H4 (cell line): Measurements from ENCODE around the gene SIRPG. TPM values are rescaled to one million over a fixed set of nuclear protein-coding genes. Genes with fewer than 3 reads are reported as not detected.
"Not testable (repeated sequence)": the region's sequence is repeated elsewhere in the genome, so short reads cannot be mapped to it uniquely, and the experiment has no call there.

ENCODE experiments used
- DNase-seq: peaks from one replicate; pipeline ENCODE4 v3.0.0-alpha.2; 2015; ENCODE audit warnings: low spot score
- total RNA-seq: library from RNA; depleted of rRNA; stranded (reverse); fragments of >200 nt; shearing (Covaris generic); gene quantifications from 2 replicates; pipeline ENCODE4 v1.2.3, GENCODE V29; 2014

SIRPG gene
- total RNA-seq, 1 experiment from 2014 or later = not detected

DNA sequence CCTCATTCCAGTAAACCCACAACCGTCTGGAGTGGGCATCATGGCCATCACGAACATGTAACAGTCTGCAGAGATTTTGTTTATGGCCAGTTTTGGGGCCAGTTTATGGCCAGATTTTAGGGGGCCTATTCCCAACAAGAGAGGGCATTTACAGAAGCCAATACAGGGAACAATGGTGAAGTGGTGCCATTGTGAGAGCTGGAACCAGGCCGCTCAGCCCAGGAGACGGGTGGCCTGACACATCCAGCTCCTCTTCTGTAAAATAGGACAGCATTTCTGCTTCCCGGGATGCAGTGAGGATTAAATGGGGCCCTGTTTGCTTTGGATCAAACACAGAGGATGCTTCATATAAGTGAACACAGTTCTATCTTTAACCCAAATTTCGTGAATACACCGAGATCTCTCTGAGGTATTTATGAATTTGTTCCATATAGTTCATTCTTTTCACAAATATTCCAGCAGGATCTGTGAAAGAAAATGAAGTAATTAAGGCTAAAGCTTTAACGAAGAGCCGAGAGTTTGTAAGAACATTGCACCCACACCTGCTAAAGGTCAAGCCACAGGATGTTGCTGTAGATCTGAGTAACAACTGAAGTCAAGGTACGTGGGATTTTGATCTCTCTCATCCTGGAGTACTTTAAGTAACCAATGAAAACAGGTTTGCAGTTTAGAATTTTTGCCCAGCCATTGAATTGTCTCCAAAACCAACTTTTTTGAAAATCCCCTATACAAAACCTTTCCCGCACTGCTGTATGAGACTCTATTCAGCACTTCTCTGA lies 14.5 kb upstream of the SIRPG start:
- DNase-seq = no peak

DNA sequence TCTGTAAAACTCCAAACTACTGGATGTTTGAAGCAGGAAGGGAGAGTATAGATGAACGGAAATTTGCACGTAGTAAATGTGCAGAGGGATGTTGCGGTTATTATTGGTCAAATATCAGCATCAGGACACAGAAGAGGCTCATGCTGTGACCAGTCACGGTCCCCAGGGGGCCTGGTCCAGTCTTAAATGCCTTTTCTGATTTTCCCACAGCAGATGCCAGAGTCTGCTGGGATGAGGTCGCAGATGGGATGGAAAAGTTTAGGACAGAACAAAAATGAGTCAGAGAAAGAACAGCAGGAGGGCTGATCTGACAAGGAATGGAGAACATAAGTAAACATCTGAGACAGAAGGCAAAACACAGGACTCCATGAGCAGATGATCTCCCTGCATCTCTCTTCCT lies 11.7 kb upstream of the SIRPG start:
- DNase-seq = no peak

DNA sequence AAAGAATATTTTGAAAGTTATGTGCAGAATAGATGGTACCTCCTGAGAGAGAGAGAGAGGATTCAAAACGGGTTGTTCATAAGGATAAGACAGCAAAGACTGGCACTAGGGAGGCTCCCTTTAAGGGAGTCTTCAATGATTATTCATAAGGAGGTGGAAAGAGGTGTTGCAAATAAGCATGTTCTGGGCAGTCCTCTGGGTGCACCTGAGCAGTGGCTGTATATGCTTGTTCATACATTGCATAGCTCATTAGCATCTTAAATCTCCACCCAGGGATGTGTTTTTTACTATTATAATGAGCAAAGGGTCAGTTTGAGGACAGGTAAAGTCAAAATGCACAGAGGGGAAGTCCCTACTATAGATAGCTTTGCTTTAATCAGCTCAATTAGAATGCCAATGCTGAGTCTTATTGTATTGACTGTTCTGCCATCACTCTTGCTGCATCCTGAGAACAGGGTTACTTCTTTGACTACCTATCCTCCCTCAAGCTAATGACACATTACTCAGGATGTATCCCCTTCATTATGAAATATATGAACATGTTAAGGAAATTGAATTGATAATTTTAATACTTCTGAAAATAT lies 10.0 kb upstream of the SIRPG start:
- DNase-seq = no peak

DNA sequence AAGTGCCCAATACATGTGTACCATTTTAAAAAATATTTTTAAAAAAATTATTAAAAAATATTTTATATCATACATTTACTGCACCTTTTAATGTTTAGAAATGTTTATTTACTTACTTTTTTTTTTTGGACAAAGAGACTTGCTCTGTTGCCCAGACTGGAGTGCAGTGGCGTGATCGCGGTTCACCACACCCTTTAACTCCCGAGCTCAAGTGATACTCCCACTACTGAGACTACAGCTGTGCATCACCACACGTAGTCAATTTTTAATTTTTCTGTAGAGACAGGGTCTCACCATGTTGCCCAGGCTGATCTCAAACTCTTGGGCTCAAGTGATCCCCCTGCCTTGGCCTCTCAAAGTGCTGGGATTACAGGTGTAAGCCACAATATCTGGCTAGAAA lies 9.2 kb upstream of the SIRPG start:
- no peak for DNase-seq

DNA sequence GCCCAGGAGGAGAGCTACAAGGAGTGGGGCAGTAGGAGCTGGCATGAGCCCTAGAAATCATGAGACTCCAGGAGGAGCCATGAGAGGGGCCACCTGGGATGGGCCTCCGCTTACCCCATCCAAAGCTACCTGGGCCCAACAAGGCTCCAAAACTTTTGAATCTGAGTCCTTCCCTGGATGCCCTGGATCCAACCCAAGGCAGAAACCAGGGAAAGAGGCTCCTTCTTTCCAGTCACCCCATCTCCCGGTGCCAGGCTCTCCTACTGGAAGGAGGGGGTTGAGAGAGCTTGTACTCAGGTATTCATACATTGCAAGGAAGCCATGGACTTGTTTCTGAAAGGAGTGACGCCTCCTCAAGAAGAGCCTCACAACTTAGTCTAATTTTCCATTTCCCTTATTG lies 7.8 kb upstream of the SIRPG start:
- DNase-seq = no peak

DNA sequence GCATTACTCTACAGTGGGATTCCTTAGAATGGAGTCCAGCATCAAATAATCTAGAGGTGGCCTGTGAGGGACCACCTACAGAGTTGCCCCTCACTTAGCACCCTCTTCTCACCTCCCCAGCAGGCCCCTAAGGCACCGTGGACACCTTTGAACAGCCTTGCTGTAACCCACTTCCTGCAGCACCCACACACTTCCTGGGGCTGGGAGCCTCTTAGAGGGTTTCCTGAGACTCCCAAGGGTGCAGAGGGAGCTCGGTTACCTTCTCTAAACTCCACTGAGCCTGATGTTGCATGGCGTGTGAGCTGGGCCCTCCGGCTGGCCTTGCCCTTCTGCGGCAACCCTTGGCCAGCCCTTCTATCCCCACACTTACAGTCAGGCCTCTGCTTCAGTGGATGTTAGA lies 7.3 kb upstream of the SIRPG start:
- DNase-seq = no peak

DNA sequence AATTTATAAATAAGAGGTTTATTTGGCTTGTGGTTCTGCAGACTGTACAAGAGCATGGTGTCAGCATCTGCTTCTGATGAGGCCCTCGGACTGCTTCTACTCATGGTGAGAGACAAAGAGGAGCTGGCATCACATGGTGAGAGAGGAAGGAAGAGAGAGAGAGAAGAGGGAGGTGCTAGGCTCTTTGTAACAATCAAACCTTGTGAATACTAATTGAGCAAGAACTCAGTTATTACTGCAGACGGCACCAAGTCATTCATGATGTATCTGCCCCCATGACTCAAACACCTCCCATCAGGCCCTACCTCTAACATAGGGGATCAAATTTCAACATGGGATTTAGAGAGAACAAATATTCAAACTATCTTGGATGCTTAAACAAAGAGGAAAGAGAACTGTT lies 6.3 kb upstream of the SIRPG start:
- no peak for DNase-seq

DNA sequence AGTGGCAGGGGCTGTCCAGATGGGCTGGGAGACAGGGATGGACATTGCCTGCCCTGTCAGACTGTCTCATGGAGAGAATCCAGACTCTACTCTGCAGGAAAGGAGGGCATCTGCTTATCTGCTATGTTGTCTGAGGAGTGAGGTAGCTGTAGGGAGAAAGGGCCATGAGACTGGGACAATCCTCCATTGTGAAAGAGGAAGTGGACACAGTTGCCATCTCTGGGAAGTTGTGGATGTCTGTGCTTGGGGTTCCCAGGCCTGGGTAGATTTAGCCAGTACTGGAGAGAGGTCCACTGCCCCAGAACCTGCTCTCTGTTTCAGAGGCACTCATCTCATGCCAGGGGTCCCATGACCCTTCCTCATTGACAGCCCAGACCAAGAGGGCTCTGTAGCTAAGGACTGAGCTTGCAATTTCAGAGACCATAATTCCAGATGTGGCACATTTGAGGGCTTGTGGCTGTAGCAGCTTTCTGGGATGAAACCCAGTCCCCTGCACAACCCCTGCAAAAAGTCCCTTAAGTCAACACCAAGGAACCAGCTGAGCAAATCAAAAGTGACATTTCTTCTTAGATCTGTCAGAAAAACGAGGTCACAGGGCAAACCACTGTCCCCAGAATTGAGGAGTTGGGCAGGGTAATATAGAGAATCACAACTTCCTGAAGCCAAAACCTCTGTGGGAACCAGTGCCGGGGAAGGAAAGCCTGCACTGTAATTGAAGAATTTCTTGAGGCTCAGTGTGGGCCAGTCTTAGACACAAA lies 4.1 kb upstream of the SIRPG start:
- no peak for DNase-seq

DNA sequence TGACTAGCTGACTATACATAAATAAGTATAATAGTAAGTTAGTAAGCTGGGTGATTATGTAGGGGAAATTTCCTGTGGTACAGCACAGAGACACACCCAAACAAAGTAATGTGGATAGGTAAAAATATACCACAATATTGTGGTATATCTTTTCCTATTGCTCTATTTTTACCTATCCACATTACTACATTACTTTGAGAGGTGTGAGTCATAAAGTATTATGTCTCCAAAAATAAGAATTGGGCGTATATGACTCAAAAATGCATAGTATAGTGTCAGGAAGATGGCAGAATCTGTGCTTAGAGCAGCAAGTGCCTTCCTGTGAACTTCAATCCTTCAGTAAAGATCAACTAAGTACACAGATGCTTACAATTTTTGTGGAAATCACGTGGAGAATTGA lies 2.7 kb upstream of the SIRPG start:
- DNase-seq = no peak

DNA sequence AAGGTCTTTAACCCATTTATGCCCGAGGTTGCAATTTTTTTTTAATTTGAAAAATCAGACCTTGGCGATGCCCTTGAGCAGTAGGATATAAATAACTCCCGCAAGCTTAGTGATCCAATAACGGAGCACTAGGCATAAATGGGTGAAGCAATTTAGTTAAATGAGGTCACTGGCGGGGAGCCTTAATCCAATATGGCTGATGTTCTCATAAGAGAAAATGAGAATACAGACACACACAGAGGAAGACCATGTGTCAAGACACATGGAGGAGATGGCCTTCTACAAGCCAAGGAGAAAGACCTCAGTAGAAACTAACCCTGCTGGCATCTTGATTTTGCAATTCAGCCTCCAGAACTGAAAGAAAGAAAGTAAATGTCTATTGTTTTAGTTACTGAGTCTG lies 735 bp downstream of the SIRPG start:
- DNase-seq = no peak

DNA sequence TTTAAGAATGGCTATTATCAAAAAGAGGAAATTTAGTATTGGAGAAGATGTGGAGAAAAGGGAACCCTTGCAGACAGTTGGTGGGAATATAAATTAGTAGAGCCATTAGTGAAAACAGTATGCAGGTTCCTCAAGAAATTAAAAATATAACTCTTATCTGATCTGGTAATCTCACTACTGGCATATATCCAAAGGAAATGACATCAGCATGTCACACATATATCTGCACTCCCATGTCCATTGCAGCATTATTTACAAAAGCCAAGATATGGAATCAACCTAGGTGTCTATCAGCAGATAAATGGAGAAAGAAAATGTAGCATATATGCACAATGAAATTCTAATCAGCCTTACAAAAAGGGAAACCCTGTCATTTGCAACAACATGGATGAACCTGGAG lies 2.6 kb downstream of the SIRPG start:
- no peak for DNase-seq

DNA sequence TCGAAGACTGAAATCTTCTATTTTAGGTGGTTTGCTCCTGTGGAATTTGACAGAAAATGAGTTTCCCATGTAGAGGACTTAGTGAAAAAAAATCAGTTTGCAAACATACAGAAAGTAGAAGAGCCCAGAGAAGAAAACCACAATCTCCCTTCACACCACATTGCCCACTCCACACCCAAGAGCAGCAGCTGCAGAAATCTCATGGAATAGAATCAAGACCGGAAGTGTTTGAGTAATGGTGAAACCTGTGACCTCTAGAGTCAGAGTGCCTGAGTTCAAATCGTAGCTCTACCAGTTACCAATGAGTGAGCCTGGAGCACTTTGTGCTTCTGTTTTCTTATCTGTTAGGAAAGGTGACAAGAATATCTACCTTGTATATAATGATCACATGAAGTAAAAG lies 4.6 kb downstream of the SIRPG start:
- no peak for DNase-seq

DNA sequence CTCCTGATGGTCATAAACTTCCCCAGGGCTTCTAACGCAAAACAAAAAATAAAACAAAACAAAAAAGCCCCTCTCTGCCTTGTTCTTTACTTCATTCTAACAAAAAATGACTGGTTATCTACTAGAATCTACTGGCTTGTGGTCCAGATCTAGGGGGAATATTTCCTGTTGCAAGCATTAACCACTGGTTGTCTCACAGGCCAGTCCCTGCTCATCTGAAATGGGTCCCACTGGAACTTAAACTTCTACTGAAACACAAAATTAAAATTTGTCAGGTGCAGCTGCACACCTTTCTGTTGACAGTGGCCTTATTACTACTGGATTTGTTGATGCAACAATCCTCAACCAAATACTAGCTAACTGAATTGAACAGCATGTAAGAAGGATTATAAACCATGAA lies 5.5 kb downstream of the SIRPG start:
- DNase-seq = no peak

DNA sequence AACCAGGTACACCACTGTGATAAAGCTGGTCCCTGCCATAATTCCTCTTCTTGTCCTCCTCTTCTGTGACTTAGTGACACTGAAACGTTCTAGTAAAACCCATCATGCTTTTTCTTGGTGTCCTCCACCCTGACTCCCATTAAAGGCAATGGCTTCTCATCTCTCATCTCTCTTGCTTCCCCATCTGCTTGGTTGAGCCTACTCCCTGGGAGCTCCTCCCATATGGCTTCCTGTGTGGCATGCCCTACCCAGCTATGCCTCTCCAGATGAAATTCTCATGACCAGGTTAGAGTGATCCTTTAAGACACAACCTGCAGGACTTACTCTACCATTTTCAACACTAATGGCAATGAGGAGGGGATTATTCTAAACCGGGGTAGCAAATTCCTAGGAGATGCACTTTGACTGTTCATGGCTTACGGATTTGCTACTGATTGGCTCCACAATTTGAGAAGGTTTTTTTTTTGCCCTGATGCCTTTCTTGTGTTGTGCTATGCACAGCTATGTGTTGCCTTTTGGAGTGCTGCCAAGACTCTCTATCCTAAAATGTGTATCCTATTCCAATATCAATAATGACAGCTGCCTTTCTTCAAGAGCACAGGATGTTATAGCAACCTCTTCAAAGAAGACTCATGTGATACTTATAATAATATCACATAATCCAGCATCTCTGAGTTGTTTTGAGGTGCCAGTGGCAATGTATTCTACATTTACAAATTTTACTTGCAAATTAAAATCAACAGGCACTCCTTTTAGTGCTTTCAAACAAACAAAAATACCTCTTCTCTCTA lies 6.1 kb downstream of the SIRPG start:
- DNase-seq = no peak

DNA sequence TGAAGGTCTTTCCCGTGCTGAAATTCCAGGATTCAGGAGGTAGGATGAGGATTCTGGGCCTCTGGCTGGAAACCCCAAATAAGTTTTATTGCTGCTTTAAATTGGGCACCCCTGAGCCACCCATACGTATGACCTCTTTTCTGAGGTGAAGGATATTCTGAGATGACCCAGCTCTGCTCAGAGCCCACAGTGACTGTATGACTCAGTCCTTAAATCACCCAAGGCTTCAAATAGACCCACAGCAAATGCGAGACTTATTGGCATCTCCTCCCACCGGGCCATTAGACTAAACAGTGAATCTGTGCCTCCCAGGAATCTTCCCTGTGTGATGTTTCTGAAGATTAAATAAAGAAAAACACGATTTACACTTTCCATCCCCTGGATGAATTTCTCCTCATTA lies 9.5 kb downstream of the SIRPG start:
- no peak for DNase-seq

DNA sequence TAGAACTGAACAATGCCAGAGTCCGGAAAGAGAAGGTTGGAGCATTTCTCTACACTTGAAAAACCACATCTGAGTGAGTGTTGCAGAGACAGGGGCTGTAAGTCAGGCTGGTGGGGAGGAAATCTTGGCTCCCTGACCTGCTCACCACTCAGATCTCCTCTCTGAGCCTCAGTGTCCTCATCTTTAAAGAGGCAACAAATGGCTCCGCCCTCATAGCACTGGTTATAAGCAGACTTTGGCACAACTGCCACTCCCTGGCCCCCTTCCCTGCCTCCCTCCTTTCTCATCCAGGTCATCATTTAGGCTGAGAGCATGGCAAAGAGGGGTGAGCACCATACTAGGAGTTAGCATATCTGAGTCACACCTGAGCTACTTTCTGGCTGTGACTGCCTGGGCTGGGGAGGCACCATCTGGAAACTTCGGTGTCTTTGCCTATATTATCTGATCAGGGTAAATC lies 10.6 kb downstream of the SIRPG start:
- DNase-seq = no peak

DNA sequence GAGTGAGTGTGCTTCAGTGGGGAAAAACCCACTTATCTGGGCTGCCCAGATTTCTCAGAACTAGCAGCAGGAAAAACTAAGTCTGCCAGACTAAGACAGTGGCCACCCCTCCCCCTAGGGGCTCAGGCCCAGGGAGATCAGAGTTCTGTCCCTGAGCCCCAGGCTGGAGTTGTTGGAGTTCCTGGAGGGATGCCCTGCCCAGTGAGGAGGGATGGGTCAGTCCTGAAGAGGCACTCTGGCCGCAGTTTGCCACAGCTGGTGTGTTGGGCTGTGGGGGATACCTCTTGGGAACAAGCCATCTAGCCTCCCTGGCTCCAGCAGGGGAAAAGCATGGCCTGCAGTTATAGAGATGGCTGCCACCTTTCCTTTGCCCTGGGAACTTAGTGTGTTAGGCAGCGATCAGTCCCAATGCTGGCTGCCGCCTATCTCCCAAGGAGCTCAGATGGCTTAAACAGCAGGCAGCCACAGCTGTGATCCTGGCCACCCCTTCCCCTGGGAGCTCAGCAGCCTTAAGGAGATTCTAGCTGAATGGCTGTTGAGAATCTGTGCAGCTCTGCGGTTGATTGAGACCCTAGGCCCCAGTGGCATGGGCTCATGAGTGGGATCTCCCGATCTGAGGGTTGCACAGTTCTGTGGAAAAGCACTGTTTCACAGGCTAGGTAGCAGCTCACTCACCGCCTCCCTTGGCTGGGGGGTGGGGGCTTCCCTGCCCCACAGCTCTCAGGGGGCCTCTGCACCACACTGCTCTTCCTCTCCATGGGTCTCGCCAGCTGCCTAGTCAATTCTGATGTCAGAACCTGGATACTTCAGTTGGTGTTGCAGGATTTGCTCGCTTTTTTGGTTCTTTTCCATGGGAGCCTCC lies 13.2 kb downstream of the SIRPG start:
- no peak for DNase-seq

DNA sequence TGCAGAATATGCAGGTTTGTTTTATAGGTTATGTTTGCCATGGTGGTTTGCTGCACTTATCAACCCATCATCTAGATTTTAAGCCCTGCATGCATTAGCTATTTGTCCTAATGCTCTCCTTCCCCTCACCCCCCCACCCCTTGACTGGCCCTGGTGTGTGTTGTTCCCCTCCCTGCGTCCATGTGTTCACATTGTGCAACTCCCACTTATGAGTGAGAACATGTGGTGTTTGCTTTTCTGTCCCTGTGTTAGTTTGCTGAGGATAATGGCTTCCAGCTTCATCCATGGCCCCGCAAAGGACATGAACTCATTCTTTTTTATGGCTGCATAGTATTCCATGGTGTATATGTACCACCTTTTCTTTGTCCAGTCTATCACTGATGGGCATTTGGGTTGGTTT lies 18.9 kb downstream of the SIRPG start:
- DNase-seq = not testable (repeated sequence)

DNA sequence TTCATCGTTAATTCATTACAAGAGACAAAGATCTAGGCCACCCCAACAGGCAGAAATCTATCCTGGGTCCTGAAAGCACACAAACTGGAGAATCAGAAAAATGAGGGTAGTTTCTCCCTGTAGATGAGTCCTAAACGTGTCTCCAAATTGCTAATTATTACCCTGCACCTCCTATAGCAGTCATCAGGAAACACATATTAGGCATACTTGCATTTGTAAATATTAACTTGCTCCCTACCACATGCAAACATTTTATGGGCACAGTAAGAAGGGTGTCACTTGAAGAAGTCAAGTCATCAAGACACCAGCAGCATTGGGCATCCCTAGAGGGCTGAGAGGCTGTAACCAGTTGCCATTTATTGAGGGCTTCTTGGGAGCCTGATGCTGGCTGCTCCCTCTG lies 19.8 kb downstream of the SIRPG start:
- no peak for DNase-seq

DNA sequence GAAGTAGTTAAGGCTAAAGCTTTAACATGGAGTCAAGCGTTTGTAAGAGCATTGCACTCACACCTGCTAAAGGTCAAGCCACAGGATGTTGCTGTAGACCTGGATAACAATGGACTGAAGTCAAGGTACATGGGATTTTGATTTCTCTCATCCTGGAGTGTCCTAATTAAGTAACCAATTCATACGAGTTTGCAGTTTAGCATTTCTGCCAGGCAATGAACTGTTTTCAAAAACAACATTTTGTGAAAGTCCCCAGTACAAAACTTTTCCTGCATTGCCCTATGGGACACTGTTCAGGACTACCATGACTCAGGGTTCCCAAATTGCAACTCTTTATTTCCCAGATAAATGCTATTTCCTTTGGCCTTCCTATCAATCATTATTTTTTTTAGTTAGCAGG lies 20.4 kb downstream of the SIRPG start:
- DNase-seq = no peak

DNA sequence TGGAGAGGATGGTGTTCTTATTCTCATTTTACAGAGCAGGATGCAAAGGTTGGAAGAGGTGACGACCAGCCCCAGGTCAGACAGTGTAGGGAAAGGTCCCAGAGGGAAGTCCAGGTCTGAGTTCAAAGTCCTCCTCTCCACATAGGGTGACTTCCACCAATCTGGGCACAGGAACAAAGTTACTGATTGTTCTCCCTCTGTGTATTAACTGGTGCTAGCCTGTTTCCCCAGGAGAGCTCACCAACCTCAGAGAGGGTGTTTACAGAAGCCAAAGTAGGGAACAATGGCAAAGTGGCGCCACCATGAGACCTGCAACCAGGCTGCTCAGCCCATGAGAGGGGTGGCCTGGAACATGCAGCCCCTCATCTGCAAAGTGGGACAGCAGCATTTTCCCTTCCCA lies 21.0 kb downstream of the SIRPG start:
- DNase-seq = no peak
